CD14-positive monocyte (primary cell): ENCODE results near the gene SUCLG2. TPM values are rescaled to one million over a fixed set of nuclear protein-coding genes. Genes with fewer than 3 reads are reported as not detected.

ENCODE experiments used
- DNase-seq, 3 donors: peaks; one replicate each; pipeline ENCODE4 v3.0.0-alpha.2; 2011 to 2022
- H2AFZ ChIP-seq: 2 replicates; pipeline ENCODE4 v1.6.0; 2012; ENCODE audit warnings: mild to moderate bottlenecking, low read depth, low read length, inconsistent platforms; ENCODE audit not compliant: insufficient read depth, poor library complexity, severe bottlenecking
- H3K27ac ChIP-seq, 2 donors: 1 replicate in 1 of 2; 2 replicates in 1 of 2; pipeline ENCODE4 v1.5.1; 2012 to 2013; ENCODE audit warnings: low read length in 2 of 2, control low read depth in 1 of 2, inconsistent platforms in 1 of 2, low read depth in 1 of 2, mild to moderate bottlenecking in 1 of 2
- H3K27me3 ChIP-seq, 2 donors: one replicate each; pipeline versions ENCODE4 v1.6.0 to v1.6.1; 2011 to 2013; ENCODE audit warnings: low read length in 2 of 2; ENCODE audit not compliant: control insufficient read depth in 2 of 2, insufficient read depth in 2 of 2
- H3K36me3 ChIP-seq, 2 donors: replicated peaks in 1 of 2; 1 replicate in 1 of 2; 2 replicates in 1 of 2; pipeline versions ENCODE4 v1.5.1 to v1.6.1; 2012 to 2013; ENCODE audit warnings: low read length in 2 of 2, control low read depth in 1 of 2, inconsistent platforms in 1 of 2, mild to moderate bottlenecking in 1 of 2; ENCODE audit not compliant: insufficient read depth in 2 of 2, control insufficient read depth in 1 of 2
- H3K4me1 ChIP-seq, 2 donors: 1 replicate in 1 of 2; 2 replicates in 1 of 2; pipeline versions ENCODE4 v1.5.1 to v1.6.1; 2012 to 2013; ENCODE audit warnings: low read length in 2 of 2, control low read depth in 1 of 2, inconsistent platforms in 1 of 2, mild to moderate bottlenecking in 1 of 2, moderate library complexity in 1 of 2; ENCODE audit not compliant: insufficient read depth in 2 of 2, control insufficient read depth in 1 of 2
- H3K4me2 ChIP-seq: replicated peaks from 2 replicates; pipeline ENCODE3; 2012; ENCODE audit warnings: low read length, moderate library complexity, mild to moderate bottlenecking; ENCODE audit not compliant: poor library complexity, severe bottlenecking; ENCODE audit errors: extremely low read depth
- H3K4me3 ChIP-seq, 3 experiments: fragments of 200-600 bp in 1 of 3; sonication (generic) in 1 of 3; replicated peaks in 1 of 3; 1 replicate in 2 of 3; 2 replicates in 1 of 3; pipeline ENCODE4 v1.5.1; 2011 to 2013; ENCODE audit warnings: low read length in 3 of 3, mild to moderate bottlenecking in 3 of 3, control low read depth in 2 of 3, low read depth in 2 of 3, inconsistent platforms in 1 of 3, moderate library complexity in 1 of 3
- H3K79me2 ChIP-seq: 2 replicates; pipeline ENCODE4 v1.6.0; 2012; ENCODE audit warnings: mild to moderate bottlenecking, control low read depth, inconsistent platforms, low read length, moderate library complexity; ENCODE audit not compliant: insufficient read depth
- H3K9ac ChIP-seq: 2 replicates; pipeline ENCODE4 v1.6.0; 2017; ENCODE audit warnings: low read length, mild to moderate bottlenecking; ENCODE audit not compliant: insufficient read depth, poor library complexity, severe bottlenecking
- H3K9me3 ChIP-seq, 2 donors: replicated peaks in 1 of 2; 1 replicate in 1 of 2; 2 replicates in 1 of 2; pipeline versions ENCODE4 v1.5.1 to v1.6.1; 2012 to 2013; ENCODE audit warnings: low read length in 2 of 2, control low read depth in 1 of 2; ENCODE audit not compliant: control insufficient read depth in 1 of 2, insufficient read depth in 1 of 2
- H4K20me1 ChIP-seq: 2 replicates; pipeline ENCODE4 v1.6.0; 2012; ENCODE audit warnings: mild to moderate bottlenecking, low read length, control low read depth, moderate library complexity; ENCODE audit not compliant: insufficient read depth
- H3K27ac Mint-ChIP-seq, 7 donors: one replicate each; pipeline ENCODE4 v1.8.0; 2020; ENCODE audit warnings: mild to moderate bottlenecking in 7 of 7, mixed read lengths in 7 of 7, moderate library complexity in 6 of 7, inconsistent platforms in 2 of 7
- H3K27me3 Mint-ChIP-seq, 3 donors: one replicate each; pipeline ENCODE4 v1.8.0; 2021 to 2022; ENCODE audit warnings: low read depth in 3 of 3, mild to moderate bottlenecking in 3 of 3, mixed read lengths in 3 of 3, moderate library complexity in 3 of 3, inconsistent platforms in 1 of 3
- H3K36me3 Mint-ChIP-seq, 2 donors: one replicate each; pipeline ENCODE4 v1.8.0; 2020; ENCODE audit warnings: mixed read lengths in 2 of 2, inconsistent platforms in 1 of 2, mild to moderate bottlenecking in 1 of 2
- H3K4me1 Mint-ChIP-seq: one replicate; pipeline ENCODE4 v1.8.0; 2020; ENCODE audit warnings: mild to moderate bottlenecking, mixed read lengths
- H3K4me3 Mint-ChIP-seq, 2 donors: one replicate each; pipeline ENCODE4 v1.8.0; 2020; ENCODE audit warnings: mild to moderate bottlenecking in 2 of 2, mixed read lengths in 2 of 2, moderate library complexity in 1 of 2
- H3K9me3 Mint-ChIP-seq, 7 donors: one replicate each; pipeline ENCODE4 v1.8.0; 2020 to 2022; ENCODE audit warnings: mixed read lengths in 7 of 7, mild to moderate bottlenecking in 6 of 7, moderate library complexity in 6 of 7, inconsistent platforms in 2 of 7
- WGBS: methylation state at CpG from one replicate; pipeline ENCODE4 v1.1.5; 2013; ENCODE audit warnings: missing lambda C conversion rate; ENCODE audit not compliant: insufficient coverage; 5-methylcytosine and 5-hydroxymethylcytosine counted together
- intact Hi-C, 2 donors: fragments of 100-400 bp; cut with micrococcal nuclease; formaldehyde crosslinking; loops; one replicate each; pipeline versions ENCODE4 v1.15.0 to v1.15.1; 2023
- polyA plus RNA-seq, 3 donors: library from polyadenylated mRNA; depleted of rRNA in 1 of 3; unstranded in 2 of 3; stranded (reverse) in 1 of 3; fragments of 300-500 nt in 2 of 3; fragments of >200 nt in 1 of 3; fragmentation: Illumina TruSeq in 2 of 3; gene quantifications; 1 replicate in 2 of 3; 2 replicates in 1 of 3; pipeline ENCODE4 v1.2.3, GENCODE V29; 2012 to 2021
- TF ChIP-seq, protein P1 (sequence below): fragments of 200-600 bp; IDR thresholded peaks from one replicate; pipeline ENCODE4 v1.8.0; 2022; ENCODE audit warnings: antibody characterized with exemption, mild to moderate bottlenecking

Gene SUCLG2
- polyA plus RNA-seq, 3 donors = 10.8 to 37.5 (median 32.9) TPM

DNA sequence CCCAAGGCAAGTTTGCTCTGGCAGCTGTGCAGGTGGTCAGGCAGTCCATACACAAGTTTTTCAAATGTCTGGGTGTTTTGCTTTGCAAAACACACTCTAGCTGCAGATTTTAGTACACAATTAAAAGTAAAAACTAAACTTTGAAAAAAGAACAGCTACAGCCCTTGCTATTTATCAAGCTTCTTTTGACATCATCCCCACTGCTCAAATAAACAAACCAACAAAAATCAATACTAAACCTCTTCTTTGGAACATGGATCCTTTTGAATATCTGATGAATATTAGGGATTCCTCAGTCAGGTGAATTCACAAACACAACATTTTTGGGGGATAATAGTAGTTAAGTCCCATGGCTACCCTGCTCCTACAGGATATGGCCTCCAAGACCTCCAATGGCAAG is 249.2 kb downstream of the SUCLG2 start:
- Histone ChIP-seq H3K4me2 (no peak overlapping the region), H3K4me1 (no peaks in the 10 kb centered on the region), H3K27me3 (no peaks in the 10 kb centered on the region), H3K9me3 (no peaks in the 10 kb centered on the region), H3K9ac (no peak overlapping the region), H2AFZ (no peak overlapping the region), H3K79me2 (no peaks in the 10 kb centered on the region), H3K36me3 (peaks cover 2 to 29% of the 10 kb centered on the region in 2 donors), H3K27ac (no peak overlapping the region), H3K4me3 (no peak overlapping the region), H4K20me1 (no peaks in the 10 kb centered on the region)
- Mint-ChIP-seq H3K9me3 (no peaks in the 10 kb centered on the region), H3K36me3 (peaks cover 28 to 33% of the 10 kb centered on the region in 2 donors), H3K27me3 (no peaks in the 10 kb centered on the region), H3K4me1 (peaks cover 9% of the 10 kb centered on the region), H3K27ac (no peak overlapping the region), H3K4me3 (no peak overlapping the region)
- intact Hi-C loops = no loop called here
- DNase-seq = no peak
- TF ChIP-seq, protein P1, sequence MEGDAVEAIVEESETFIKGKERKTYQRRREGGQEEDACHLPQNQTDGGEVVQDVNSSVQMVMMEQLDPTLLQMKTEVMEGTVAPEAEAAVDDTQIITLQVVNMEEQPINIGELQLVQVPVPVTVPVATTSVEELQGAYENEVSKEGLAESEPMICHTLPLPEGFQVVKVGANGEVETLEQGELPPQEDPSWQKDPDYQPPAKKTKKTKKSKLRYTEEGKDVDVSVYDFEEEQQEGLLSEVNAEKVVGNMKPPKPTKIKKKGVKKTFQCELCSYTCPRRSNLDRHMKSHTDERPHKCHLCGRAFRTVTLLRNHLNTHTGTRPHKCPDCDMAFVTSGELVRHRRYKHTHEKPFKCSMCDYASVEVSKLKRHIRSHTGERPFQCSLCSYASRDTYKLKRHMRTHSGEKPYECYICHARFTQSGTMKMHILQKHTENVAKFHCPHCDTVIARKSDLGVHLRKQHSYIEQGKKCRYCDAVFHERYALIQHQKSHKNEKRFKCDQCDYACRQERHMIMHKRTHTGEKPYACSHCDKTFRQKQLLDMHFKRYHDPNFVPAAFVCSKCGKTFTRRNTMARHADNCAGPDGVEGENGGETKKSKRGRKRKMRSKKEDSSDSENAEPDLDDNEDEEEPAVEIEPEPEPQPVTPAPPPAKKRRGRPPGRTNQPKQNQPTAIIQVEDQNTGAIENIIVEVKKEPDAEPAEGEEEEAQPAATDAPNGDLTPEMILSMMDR = no peak

DNA sequence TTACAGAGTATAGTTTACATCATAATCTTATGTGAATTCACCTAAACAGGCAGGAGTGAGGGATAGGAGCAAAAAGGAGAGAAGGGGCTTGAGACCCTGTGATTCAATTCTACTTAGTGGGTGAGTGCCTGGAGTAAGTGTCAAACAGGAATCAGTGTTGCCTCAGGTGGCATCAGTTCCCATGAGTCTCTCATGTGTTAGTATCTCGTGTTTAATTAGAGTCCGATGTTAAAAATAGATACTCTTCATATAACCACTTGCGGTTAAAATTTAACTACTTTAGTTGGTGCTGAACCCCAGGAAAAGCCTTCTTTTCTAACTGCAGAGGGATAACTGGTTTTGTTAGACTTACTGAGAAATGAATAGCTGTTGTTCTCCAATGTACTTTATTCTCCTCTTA is 251.5 kb downstream of the SUCLG2 start:
- no peaks in the 10 kb centered on the region for H3K27me3 ChIP-seq
- no peak overlapping the region for H3K4me3 ChIP-seq
- H4K20me1 ChIP-seq = no peaks in the 10 kb centered on the region
- TF ChIP-seq, protein P1 = no peak
- H3K4me2 ChIP-seq = no peak overlapping the region
- no peak overlapping the region for H3K9ac ChIP-seq
- H3K27ac Mint-ChIP-seq = no peak overlapping the region
- peaks cover 0 to 3% (median 0%) of the 10 kb centered on the region in 7 donors for H3K9me3 Mint-ChIP-seq
- H3K36me3 ChIP-seq = peaks cover 8 to 25% of the 10 kb centered on the region in 2 donors
- H3K9me3 ChIP-seq = no peaks in the 10 kb centered on the region
- intact Hi-C loops = no loop called here
- no peaks in the 10 kb centered on the region for H3K27me3 Mint-ChIP-seq
- H2AFZ ChIP-seq = no peak overlapping the region
- no peak overlapping the region for H3K27ac ChIP-seq
- no CpG with 5 or more reads among the region's 3 CpGs for WGBS
- no peaks in the 10 kb centered on the region for H3K79me2 ChIP-seq
- peaks cover 29 to 31% of the 10 kb centered on the region in 2 donors for H3K36me3 Mint-ChIP-seq
- DNase-seq = no peak
- H3K4me1 ChIP-seq = no peaks in the 10 kb centered on the region
- peaks cover 9% of the 10 kb centered on the region for H3K4me1 Mint-ChIP-seq
- H3K4me3 Mint-ChIP-seq = no peak overlapping the region
